ENCODE results near the gene CLDN1. TPM values are rescaled to one million over a fixed set of nuclear protein-coding genes. Genes with fewer than 3 reads are reported as not detected.

Gene CLDN1
- total and polyA plus RNA-seq, 2 of the 8 experiments (the other 6 are each of a cell fraction or from before 2014, with no cell fraction given): 3.1 to 6.1 TPM

- no peak overlapping the region for H3K56ac ChIP-seq (replicated peaks; ENCODE audit: insufficient read length, low read depth, low read length)
- no peaks in the 10 kb centered on the region for H3K36me3 ChIP-seq (ENCODE audit: control insufficient read depth in 2 of 4, insufficient read depth in 4 of 4, low read length in 3 of 4)
- no peak overlapping the region for H3K27ac ChIP-seq (ENCODE audit: low read depth, low read length)
- no peak overlapping the region for H2AK5ac ChIP-seq (ENCODE audit: low read depth, low read length)
- no peak overlapping the region for H3K4ac ChIP-seq (replicated peaks; ENCODE audit: insufficient read length, low read depth, low read length)
- TF ChIP-seq POU5F1 (IDR thresholded peaks at IDR 0.05; ENCODE audit: low read depth, low read length) (no peak), ZNF274 (IDR thresholded peaks at IDR 0.05; ENCODE audit: borderline replicate concordance, extremely low read depth, low read length) (no peak), EGR1 (IDR thresholded peaks at IDR 0.05; ENCODE audit: borderline replicate concordance, low read depth, low read length) (no peak)
- H3K4me1 ChIP-seq (replicated peaks in 1 of 4; ENCODE audit: control insufficient read depth in 3 of 4, insufficient read depth in 4 of 4, low read length in 3 of 4): no peaks in the 10 kb centered on the region; a peak in 1 of 7 replicates
- POLR2A ChIA-PET (ENCODE audit: partially characterized antibody): no interaction called here
- H2BK12ac ChIP-seq (ENCODE audit: low read depth, low read length): no peak overlapping the region
- DNase-seq (ENCODE audit: low read depth in 1 of 2, low spot score in 2 of 2) (no peak), FAIRE-seq (no peak)
- H2BK5ac ChIP-seq (ENCODE audit: low read depth, low read length): no peak overlapping the region
- H4K5ac ChIP-seq (ENCODE audit: insufficient read length, low read depth, low read length): no peak overlapping the region
- no peak overlapping the region for H2AFZ ChIP-seq (ENCODE audit: low read length)
- H2BK15ac ChIP-seq (ENCODE audit: low read length): no peak overlapping the region
- no peak overlapping the region for H4K91ac ChIP-seq (replicated peaks; ENCODE audit: insufficient read length, low read length)
- H3K23me2 ChIP-seq (ENCODE audit: low read depth, low read length): no peaks in the 10 kb centered on the region; the same call in 1 of the 2 replicates
- no peaks in the 10 kb centered on the region for H3K27me3 ChIP-seq (replicated peaks in 1 of 4; ENCODE audit: control insufficient read depth in 3 of 4, extremely low read depth in 1 of 4, insufficient read depth in 3 of 4, low read length in 3 of 4)
- no peaks in the 10 kb centered on the region for H4K20me1 ChIP-seq (replicated peaks in 1 of 2; ENCODE audit: control insufficient read depth in 1 of 2, insufficient read depth in 2 of 2, low read length in 2 of 2)
- H2BK20ac ChIP-seq (ENCODE audit: low read length): no peak overlapping the region
- H3K18ac ChIP-seq (ENCODE audit: extremely low read depth, low read length): no peak overlapping the region
- no peak overlapping the region for H3K4me3 ChIP-seq (ENCODE audit: extremely low read depth in 1 of 4, insufficient read depth in 2 of 4, low read depth in 3 of 4, low read length in 4 of 4)
- no peak overlapping the region for H3K4me2 ChIP-seq (ENCODE audit: insufficient read depth in 1 of 2, low read depth in 2 of 2, low read length in 2 of 2)
- no peaks in the 10 kb centered on the region for H3K9me3 ChIP-seq (ENCODE audit: insufficient read depth in 2 of 2, low read depth in 1 of 2, low read length in 1 of 2)
- H3K79me2 ChIP-seq (ENCODE audit: control insufficient read depth in 1 of 2, insufficient read depth in 2 of 2, low read length in 2 of 2): no peaks in the 10 kb centered on the region
- H3K79me1 ChIP-seq (ENCODE audit: low read depth, low read length): no peaks in the 10 kb centered on the region
- 78% methylated on average over 5 of the region's 5 CpGs; no CpG with 5 or more reads in 1 of the 2 experiments for WGBS, 2 experiments (ENCODE audit: extremely low coverage in 1 of 2, insufficient coverage in 1 of 2, insufficient read length in 1 of 2, insufficient replicate concordance in 2 of 2, low coverage in 1 of 2, low lambda C conversion rate in 2 of 2, missing lambda C conversion rate in 1 of 2)
- H3K23ac ChIP-seq (ENCODE audit: insufficient read length): no peak overlapping the region
- no peak overlapping the region for H2BK120ac ChIP-seq (replicated peaks; ENCODE audit: low read depth, low read length)
- no peak overlapping the region for H4K8ac ChIP-seq (ENCODE audit: extremely low read depth, insufficient read depth, low read length)
- H3K9ac ChIP-seq (replicated peaks in 1 of 4; ENCODE audit: extremely low read depth in 1 of 4, low read depth in 3 of 4, low read length in 3 of 4): no peak overlapping the region
- H3K14ac ChIP-seq (ENCODE audit: insufficient read length): no peak overlapping the region
- CTCF ChIA-PET (ENCODE audit: partially characterized antibody): interaction anchor here (0.6 kb wide), 1 partner anchor 48 kb away, joined by 3 read pairs; no protein-coding TSS in a partner anchor
Measured at GRCh38 chr3:190369668-190370295, 47.5 kb upstream of the CLDN1 start.

All from H1 (cell line).